HCT116 (cell line): Measurements from ENCODE around the gene TP53RK.

Experiments
- EZH2 ChIP-seq: fragments of 200-600 bp; sonication (generic); IDR thresholded peaks from 2 replicates; pipeline ENCODE4 v1.6.1; 2017; ENCODE audit warnings: antibody characterized with exemption, mixed run types
- POLR2A ChIP-seq: IDR thresholded peaks from 2 replicates; pipeline ENCODE4 v1.7.0; 2011; ENCODE audit warnings: borderline replicate concordance; ENCODE audit not compliant: insufficient read depth, insufficient read length; ENCODE audit errors: extremely low read depth
- POLR2AphosphoS5 ChIP-seq: IDR thresholded peaks from 2 replicates; pipeline ENCODE4 v1.6.1; 2011; ENCODE audit warnings: mild to moderate bottlenecking, low read depth, low read length, moderate library complexity
- SIN3A ChIP-seq: IDR thresholded peaks from 2 replicates; pipeline ENCODE4 v1.6.1; 2012; ENCODE audit warnings: low read depth
- SP1 ChIP-seq: IDR thresholded peaks from 2 replicates; pipeline ENCODE4 v1.6.1; 2012; ENCODE audit warnings: low read depth
- TCF7L2 ChIP-seq: IDR thresholded peaks from 2 replicates; pipeline ENCODE4 v1.7.0; 2011; ENCODE audit warnings: borderline replicate concordance, inconsistent platforms; ENCODE audit not compliant: insufficient read depth, insufficient read length; ENCODE audit errors: extremely low read depth
- YY1 ChIP-seq: IDR thresholded peaks from 2 replicates; pipeline ENCODE4 v1.6.1; 2011; ENCODE audit warnings: low read length, low read depth, moderate library complexity, mild to moderate bottlenecking; ENCODE audit not compliant: insufficient replicate concordance; ENCODE audit errors: extremely low read depth
- ZNF274 ChIP-seq: fragments of 200-500 bp; sonication (Bioruptor generic); IDR thresholded peaks from 2 replicates; pipeline ENCODE4 v1.6.1; 2014; ENCODE audit warnings: mild to moderate bottlenecking, low read depth, low read length, inconsistent platforms
- TF ChIP-seq, protein P1 (sequence below), 3 experiments: fragments of 200-600 bp in 1 of 3; sonication (generic) in 1 of 3; IDR thresholded peaks in 2 of 3; conservative IDR thresholded peaks in 1 of 3; 2 replicates each; pipeline ENCODE4 v1.5.1; 2012 to 2017; ENCODE audit warnings: low read depth in 2 of 3, low read length in 2 of 3, antibody characterized with exemption in 1 of 3, borderline replicate concordance in 1 of 3, control low read depth in 1 of 3, mild to moderate bottlenecking in 1 of 3, mixed read lengths in 1 of 3, mixed run types in 1 of 3, moderate library complexity in 1 of 3; ENCODE audit not compliant: insufficient read depth in 1 of 3
- TF ChIP-seq, protein P2 (sequence below): IDR thresholded peaks from 2 replicates; pipeline ENCODE4 v1.6.1; 2011; ENCODE audit warnings: mild to moderate bottlenecking, low read length, moderate library complexity; ENCODE audit not compliant: insufficient replicate concordance; ENCODE audit errors: extremely low read depth
- TF ChIP-seq, protein P3 (sequence below): IDR thresholded peaks from 2 replicates; pipeline ENCODE4 v1.6.1; 2012
- TF ChIP-seq, protein P4 (sequence below): IDR thresholded peaks from 2 replicates; pipeline ENCODE4 v1.6.1; 2012; ENCODE audit warnings: low read depth

DNA sequence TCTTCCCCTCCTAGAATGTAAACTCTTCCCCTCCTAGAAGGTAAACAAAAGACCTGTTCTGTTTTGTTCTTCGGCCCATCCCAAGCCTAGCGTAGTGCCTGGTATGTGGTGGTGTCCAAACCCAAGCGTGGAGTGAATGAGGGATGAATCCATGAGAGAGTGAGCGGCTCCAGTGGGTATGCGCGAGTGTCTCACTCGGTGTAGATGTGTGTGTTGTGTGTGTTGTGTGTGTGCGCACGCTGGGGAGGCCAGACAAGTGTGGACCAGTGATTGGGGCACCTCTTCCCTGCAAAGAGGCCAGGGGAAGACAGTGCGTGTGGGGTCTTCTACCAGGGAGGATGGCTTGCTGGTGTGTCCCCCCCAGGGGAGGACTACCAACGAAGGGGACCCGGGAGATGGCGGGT is 19.8 kb upstream of the TP53RK start:
- TF ChIP-seq, protein P1, sequence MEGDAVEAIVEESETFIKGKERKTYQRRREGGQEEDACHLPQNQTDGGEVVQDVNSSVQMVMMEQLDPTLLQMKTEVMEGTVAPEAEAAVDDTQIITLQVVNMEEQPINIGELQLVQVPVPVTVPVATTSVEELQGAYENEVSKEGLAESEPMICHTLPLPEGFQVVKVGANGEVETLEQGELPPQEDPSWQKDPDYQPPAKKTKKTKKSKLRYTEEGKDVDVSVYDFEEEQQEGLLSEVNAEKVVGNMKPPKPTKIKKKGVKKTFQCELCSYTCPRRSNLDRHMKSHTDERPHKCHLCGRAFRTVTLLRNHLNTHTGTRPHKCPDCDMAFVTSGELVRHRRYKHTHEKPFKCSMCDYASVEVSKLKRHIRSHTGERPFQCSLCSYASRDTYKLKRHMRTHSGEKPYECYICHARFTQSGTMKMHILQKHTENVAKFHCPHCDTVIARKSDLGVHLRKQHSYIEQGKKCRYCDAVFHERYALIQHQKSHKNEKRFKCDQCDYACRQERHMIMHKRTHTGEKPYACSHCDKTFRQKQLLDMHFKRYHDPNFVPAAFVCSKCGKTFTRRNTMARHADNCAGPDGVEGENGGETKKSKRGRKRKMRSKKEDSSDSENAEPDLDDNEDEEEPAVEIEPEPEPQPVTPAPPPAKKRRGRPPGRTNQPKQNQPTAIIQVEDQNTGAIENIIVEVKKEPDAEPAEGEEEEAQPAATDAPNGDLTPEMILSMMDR (IDR thresholded peaks at IDR 0.05 in 2 of 3, conservative IDR thresholded peaks at IDR 0.05 in 1 of 3; ENCODE audit: borderline replicate concordance in 1 of 3, insufficient read depth in 1 of 3, low read depth in 2 of 3, low read length in 2 of 3): no peak
- TF ChIP-seq EZH2 (no peak), POLR2AphosphoS5 (no peak), POLR2A (no peak), SIN3A (no peak), ZNF274 (no peak), SP1 (no peak), YY1 (no peak), TCF7L2 (no peak)
- TF ChIP-seq, protein P2, sequence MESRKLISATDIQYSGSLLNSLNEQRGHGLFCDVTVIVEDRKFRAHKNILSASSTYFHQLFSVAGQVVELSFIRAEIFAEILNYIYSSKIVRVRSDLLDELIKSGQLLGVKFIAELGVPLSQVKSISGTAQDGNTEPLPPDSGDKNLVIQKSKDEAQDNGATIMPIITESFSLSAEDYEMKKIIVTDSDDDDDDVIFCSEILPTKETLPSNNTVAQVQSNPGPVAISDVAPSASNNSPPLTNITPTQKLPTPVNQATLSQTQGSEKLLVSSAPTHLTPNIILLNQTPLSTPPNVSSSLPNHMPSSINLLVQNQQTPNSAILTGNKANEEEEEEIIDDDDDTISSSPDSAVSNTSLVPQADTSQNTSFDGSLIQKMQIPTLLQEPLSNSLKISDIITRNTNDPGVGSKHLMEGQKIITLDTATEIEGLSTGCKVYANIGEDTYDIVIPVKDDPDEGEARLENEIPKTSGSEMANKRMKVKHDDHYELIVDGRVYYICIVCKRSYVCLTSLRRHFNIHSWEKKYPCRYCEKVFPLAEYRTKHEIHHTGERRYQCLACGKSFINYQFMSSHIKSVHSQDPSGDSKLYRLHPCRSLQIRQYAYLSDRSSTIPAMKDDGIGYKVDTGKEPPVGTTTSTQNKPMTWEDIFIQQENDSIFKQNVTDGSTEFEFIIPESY: no peak
- TF ChIP-seq, protein P3, sequence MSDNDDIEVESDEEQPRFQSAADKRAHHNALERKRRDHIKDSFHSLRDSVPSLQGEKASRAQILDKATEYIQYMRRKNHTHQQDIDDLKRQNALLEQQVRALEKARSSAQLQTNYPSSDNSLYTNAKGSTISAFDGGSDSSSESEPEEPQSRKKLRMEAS: no peak
- TF ChIP-seq, protein P4, sequence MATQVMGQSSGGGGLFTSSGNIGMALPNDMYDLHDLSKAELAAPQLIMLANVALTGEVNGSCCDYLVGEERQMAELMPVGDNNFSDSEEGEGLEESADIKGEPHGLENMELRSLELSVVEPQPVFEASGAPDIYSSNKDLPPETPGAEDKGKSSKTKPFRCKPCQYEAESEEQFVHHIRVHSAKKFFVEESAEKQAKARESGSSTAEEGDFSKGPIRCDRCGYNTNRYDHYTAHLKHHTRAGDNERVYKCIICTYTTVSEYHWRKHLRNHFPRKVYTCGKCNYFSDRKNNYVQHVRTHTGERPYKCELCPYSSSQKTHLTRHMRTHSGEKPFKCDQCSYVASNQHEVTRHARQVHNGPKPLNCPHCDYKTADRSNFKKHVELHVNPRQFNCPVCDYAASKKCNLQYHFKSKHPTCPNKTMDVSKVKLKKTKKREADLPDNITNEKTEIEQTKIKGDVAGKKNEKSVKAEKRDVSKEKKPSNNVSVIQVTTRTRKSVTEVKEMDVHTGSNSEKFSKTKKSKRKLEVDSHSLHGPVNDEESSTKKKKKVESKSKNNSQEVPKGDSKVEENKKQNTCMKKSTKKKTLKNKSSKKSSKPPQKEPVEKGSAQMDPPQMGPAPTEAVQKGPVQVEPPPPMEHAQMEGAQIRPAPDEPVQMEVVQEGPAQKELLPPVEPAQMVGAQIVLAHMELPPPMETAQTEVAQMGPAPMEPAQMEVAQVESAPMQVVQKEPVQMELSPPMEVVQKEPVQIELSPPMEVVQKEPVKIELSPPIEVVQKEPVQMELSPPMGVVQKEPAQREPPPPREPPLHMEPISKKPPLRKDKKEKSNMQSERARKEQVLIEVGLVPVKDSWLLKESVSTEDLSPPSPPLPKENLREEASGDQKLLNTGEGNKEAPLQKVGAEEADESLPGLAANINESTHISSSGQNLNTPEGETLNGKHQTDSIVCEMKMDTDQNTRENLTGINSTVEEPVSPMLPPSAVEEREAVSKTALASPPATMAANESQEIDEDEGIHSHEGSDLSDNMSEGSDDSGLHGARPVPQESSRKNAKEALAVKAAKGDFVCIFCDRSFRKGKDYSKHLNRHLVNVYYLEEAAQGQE: no peak
